Measurements from ENCODE around the gene DCN. TPM values are rescaled to one million over a fixed set of nuclear protein-coding genes. Genes with fewer than 3 reads are reported as not detected.

The DCN gene
- total RNA-seq, 1 donor from 2014 or later, result not detected

DNA sequence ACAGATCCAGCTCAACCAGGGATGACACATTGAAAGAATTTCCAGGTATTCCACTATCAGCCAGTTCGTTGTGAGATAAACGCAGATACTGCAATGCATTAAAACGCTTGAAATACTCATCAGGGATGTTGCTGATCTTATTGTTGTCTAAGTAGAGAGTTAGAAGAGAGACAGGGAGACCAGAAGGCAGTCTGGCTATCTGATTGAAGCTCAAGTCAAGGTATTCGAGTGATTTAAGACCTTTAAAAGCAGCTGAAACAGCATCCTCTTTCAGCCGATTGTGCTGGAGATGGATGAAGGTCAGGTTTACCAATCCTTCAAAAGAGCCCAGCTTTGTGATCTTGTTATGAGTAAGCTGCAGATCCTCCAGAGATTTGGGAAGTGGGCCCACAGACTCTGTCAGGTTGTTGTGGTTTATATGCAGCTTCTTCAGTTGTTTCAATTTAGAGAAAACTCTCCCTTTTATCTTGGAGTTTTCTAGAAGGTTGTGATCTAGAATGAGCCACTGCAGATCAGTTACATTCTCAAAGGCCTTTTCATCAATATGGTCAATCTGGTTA, 74.3 kb downstream of the DCN start:
- H3F3A ChIP-seq (ENCODE audit: low read depth), result no peaks in the 10 kb centered on the region

DNA sequence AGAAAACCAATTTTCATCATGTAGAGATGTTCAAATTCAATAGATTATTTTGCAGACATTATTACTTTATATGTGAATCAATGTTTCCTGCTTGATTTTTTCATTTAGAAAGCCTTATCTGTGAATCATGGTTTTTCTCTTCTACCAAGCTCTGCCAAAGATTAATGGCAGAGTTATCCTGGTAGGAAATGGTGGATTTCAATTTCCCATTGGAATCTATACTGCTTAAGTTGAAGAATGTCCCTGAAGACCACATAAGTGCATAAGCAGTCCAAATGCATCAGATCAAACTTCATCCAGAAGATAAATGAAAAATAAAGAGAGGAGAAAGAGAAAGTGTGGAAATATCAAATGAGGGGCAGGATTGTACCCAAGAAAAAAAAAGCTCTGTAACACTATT, 76.3 kb downstream of the DCN start:
- Histone ChIP-seq H3K9me3 (ENCODE audit: low read depth) (no peaks in the 10 kb centered on the region), H3K4me2 (no peak overlapping the region), H3K4me1 (no peaks in the 10 kb centered on the region), H3K27me3 (no peaks in the 10 kb centered on the region), H3K4me3 (no peak overlapping the region), H2AFZ (replicated peaks) (no peak overlapping the region), H3F3A (ENCODE audit: low read depth) (no peaks in the 10 kb centered on the region), H3K36me3 (no peaks in the 10 kb centered on the region), H3K27ac (no peak overlapping the region), H3K9ac (no peak overlapping the region), H3K79me2 (ENCODE audit: low read depth) (no peaks in the 10 kb centered on the region), H4K20me1 (ENCODE audit: low read depth) (no peaks in the 10 kb centered on the region)
- Mint-ChIP-seq H3K27me3 (ENCODE audit: insufficient read depth, low read depth) (no peaks in the 10 kb centered on the region), H3K9me3 (no peaks in the 10 kb centered on the region), H3K36me3 (no peaks in the 10 kb centered on the region), H3K4me1 (peaks cover 7% of the 10 kb centered on the region), H3K4me3 (no peak overlapping the region), H3K27ac (no peak overlapping the region)
- DNase-seq (ENCODE audit: low spot score), result no peak
- TF ChIP-seq, protein P1, sequence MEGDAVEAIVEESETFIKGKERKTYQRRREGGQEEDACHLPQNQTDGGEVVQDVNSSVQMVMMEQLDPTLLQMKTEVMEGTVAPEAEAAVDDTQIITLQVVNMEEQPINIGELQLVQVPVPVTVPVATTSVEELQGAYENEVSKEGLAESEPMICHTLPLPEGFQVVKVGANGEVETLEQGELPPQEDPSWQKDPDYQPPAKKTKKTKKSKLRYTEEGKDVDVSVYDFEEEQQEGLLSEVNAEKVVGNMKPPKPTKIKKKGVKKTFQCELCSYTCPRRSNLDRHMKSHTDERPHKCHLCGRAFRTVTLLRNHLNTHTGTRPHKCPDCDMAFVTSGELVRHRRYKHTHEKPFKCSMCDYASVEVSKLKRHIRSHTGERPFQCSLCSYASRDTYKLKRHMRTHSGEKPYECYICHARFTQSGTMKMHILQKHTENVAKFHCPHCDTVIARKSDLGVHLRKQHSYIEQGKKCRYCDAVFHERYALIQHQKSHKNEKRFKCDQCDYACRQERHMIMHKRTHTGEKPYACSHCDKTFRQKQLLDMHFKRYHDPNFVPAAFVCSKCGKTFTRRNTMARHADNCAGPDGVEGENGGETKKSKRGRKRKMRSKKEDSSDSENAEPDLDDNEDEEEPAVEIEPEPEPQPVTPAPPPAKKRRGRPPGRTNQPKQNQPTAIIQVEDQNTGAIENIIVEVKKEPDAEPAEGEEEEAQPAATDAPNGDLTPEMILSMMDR (IDR thresholded peaks at IDR 0.05), result no peak
- no peak for TF ChIP-seq EZH2 (IDR thresholded peaks at IDR 0.05)
- TF ChIP-seq EZH2phosphoT487 (IDR thresholded peaks at IDR 0.05), result no peak

More for the DNA sequence above, 74.3 kb downstream of the DCN start:
- no peak overlapping the region for H3K4me3 ChIP-seq
- no peak overlapping the region for H3K4me2 ChIP-seq
- H3K4me1 ChIP-seq, result no peaks in the 10 kb centered on the region
- no peaks in the 10 kb centered on the region for H3K79me2 ChIP-seq (ENCODE audit: low read depth)
- H3K27me3 ChIP-seq, result no peaks in the 10 kb centered on the region
- H3K36me3 ChIP-seq, result no peaks in the 10 kb centered on the region
- Mint-ChIP-seq H3K9me3 (no peaks in the 10 kb centered on the region), H3K4me3 (no peak overlapping the region), H3K27ac (no peak overlapping the region), H3K36me3 (no peaks in the 10 kb centered on the region), H3K27me3 (ENCODE audit: insufficient read depth, low read depth) (no peaks in the 10 kb centered on the region), H3K4me1 (peaks cover 17% of the 10 kb centered on the region)
- no peaks in the 10 kb centered on the region for H4K20me1 ChIP-seq (ENCODE audit: low read depth)
- DNase-seq (ENCODE audit: low spot score), result no peak
- no peaks in the 10 kb centered on the region for H3K9me3 ChIP-seq (ENCODE audit: low read depth)
- no peak overlapping the region for H3K27ac ChIP-seq
- H3K9ac ChIP-seq, result no peak overlapping the region
- TF ChIP-seq EZH2phosphoT487 (IDR thresholded peaks at IDR 0.05), result no peak
- TF ChIP-seq EZH2 (IDR thresholded peaks at IDR 0.05), result no peak
- H2AFZ ChIP-seq (replicated peaks), result no peak overlapping the region

DNA sequence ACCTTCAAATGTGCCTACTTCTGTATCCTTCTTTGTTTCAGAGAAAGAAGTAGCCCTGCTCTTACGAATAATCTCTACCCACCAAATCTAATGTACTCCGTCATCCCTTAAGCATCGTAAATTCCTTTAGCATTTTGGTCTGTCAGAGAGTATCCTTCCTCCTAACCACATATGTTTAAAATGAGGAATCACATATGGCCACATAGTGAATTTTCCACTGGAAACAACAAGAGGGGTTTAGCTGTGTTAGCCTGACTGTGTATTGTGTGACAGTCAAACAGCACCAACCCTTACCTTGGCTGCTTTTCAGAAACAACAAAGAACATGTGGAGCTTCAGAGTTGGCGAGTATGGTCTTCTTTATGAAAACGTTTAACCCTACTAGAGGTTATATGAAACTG, 76.8 kb downstream of the DCN start:
- H4K20me1 ChIP-seq (ENCODE audit: low read depth), result no peaks in the 10 kb centered on the region
- H3K9me3 Mint-ChIP-seq, result no peaks in the 10 kb centered on the region
- no peaks in the 10 kb centered on the region for H3K36me3 Mint-ChIP-seq
- no peak overlapping the region for H3K27ac ChIP-seq
- no peak overlapping the region for H3K9ac ChIP-seq
- no peaks in the 10 kb centered on the region for H3K4me1 ChIP-seq
- no peaks in the 10 kb centered on the region for H3K36me3 ChIP-seq
- H3K27me3 Mint-ChIP-seq (ENCODE audit: insufficient read depth, low read depth), result no peaks in the 10 kb centered on the region
- TF ChIP-seq EZH2 (IDR thresholded peaks at IDR 0.05) (no peak), EZH2phosphoT487 (IDR thresholded peaks at IDR 0.05) (no peak)
- TF ChIP-seq, protein P1 (IDR thresholded peaks at IDR 0.05), result no peak
- no peaks in the 10 kb centered on the region for H3K79me2 ChIP-seq (ENCODE audit: low read depth)
- peaks cover 3% of the 10 kb centered on the region for H3K4me1 Mint-ChIP-seq
- H3K27ac Mint-ChIP-seq, result no peak overlapping the region
- no peak overlapping the region for H3K4me2 ChIP-seq
- H3K9me3 ChIP-seq (ENCODE audit: low read depth), result no peaks in the 10 kb centered on the region
- no peaks in the 10 kb centered on the region for H3K27me3 ChIP-seq
- no peak overlapping the region for H2AFZ ChIP-seq (replicated peaks)
- no peak for DNase-seq (ENCODE audit: low spot score)
- no peaks in the 10 kb centered on the region for H3F3A ChIP-seq (ENCODE audit: low read depth)
- no peak overlapping the region for H3K4me3 Mint-ChIP-seq
- no peak overlapping the region for H3K4me3 ChIP-seq

DNA sequence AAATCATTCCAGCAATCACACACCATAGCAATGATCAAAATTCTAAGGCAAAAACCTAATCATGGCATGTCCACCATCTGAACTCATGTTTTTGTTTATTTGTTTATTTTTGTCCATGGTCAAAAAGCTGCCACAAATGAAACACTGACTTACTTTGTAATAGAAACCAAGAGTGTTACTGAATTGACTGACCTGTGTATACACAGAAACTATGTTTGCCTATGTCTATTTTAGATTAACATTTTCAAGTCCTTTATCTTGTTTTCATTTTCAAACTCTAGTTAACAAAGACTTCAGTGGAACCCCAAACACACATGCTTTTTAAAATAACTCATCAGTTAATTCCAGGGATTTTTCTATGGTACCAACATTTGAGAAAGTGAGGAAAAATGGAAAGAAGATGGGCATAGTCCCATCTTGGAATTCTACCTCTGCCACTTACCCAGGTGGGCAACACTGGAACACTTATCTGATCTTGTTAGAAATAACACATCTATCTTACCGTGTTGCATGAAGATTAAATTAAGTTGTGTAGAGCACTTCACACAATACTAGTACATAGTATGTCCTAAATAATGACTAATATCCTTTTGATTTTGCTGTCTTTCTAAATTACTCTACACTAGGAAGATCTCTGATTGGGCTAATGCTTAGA, 77.7 kb downstream of the DCN start:
- no peak overlapping the region for H3K9ac ChIP-seq

More for the DNA sequence above, 77.7 kb downstream of the DCN start:
- H3K27ac ChIP-seq, result no peak overlapping the region
- TF ChIP-seq EZH2 (IDR thresholded peaks at IDR 0.05) (no peak), EZH2phosphoT487 (IDR thresholded peaks at IDR 0.05) (no peak)
- TF ChIP-seq, protein P1 (IDR thresholded peaks at IDR 0.05), result no peak
- no peaks in the 10 kb centered on the region for H3K27me3 ChIP-seq
- no peaks in the 10 kb centered on the region for H3K9me3 Mint-ChIP-seq
- no peaks in the 10 kb centered on the region for H3K9me3 ChIP-seq (ENCODE audit: low read depth)
- H3F3A ChIP-seq (ENCODE audit: low read depth), result no peaks in the 10 kb centered on the region
- no peak overlapping the region for H3K4me3 ChIP-seq
- no peaks in the 10 kb centered on the region for H3K79me2 ChIP-seq (ENCODE audit: low read depth)
- no peak overlapping the region for H3K27ac Mint-ChIP-seq
- no peak overlapping the region for H3K4me2 ChIP-seq
- DNase-seq (ENCODE audit: low spot score), result no peak
- H3K36me3 Mint-ChIP-seq, result no peaks in the 10 kb centered on the region
- H3K36me3 ChIP-seq, result no peaks in the 10 kb centered on the region
- no peak overlapping the region for H3K4me3 Mint-ChIP-seq
- peaks cover 3% of the 10 kb centered on the region for H3K4me1 Mint-ChIP-seq
- H2AFZ ChIP-seq (replicated peaks), result no peak overlapping the region
- no peaks in the 10 kb centered on the region for H3K4me1 ChIP-seq
- H4K20me1 ChIP-seq (ENCODE audit: low read depth), result no peaks in the 10 kb centered on the region
- H3K27me3 Mint-ChIP-seq (ENCODE audit: insufficient read depth, low read depth), result no peaks in the 10 kb centered on the region

Data from neural progenitor cell (in vitro differentiated cells).